ENCODE data around the gene PRRT1.
"Not testable (repeated sequence)": the region's sequence is repeated elsewhere in the genome, so short reads cannot be mapped to it uniquely, and the experiment has no call there.

The PRRT1 gene

DNA sequence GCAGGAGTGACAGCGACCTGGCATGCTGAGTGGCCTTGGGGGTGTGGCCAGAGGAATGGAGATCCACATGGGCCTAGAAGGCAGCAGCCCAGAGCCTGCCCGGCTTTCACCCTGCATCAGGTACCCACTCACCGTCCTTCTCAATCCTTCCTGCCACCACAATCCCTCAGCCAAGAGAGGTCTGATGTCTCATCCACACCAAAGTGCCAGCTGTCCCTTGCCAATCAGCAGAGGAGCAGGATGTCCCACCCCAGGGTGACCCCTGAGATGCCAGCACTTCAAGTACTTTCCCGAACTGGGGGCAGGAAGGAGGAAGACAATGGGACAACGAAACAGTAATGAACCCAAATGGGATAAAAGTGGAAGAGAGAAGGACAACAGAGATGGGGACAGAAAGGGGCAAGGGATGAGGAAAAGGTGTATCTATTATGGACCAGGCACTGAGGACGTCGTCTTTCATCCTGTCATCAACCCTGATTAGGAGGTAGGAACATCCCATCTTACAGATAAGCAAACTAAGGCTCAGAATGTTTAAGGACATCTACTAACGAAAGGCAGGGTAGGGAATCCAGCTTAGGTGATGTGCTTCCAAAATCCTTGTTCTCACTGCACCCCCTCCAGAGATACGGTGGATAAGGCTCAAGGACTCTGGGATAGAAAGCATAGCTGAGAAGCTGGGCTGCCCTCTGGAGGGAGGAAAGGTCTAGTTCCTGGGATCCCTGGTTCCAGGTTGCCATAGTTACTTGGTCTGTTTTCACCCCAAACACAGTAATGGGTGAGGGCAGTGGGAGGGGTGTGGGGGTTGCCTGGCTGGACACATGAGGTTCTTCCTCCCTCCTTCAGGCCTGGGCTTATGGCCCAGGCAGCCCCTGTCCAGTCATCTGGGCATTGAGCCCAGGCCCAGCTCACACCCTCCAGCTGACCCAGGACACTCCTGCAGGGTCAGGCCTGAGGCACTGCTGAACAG lies 38.1 kb downstream of the PRRT1 start:
- H3K27me3 Mint-ChIP-seq, result no peaks in the 10 kb centered on the region
- no peaks in the 10 kb centered on the region for H3K36me3 Mint-ChIP-seq
- H3K4me3 Mint-ChIP-seq, result no peak overlapping the region
- peaks cover 14% of the 10 kb centered on the region for H3K4me1 Mint-ChIP-seq (ENCODE audit: low read depth)
- H3K9me3 Mint-ChIP-seq (ENCODE audit: low read depth), result no peaks in the 10 kb centered on the region
- peak overlapping the region; percentile 58 for H3K27ac Mint-ChIP-seq

DNA sequence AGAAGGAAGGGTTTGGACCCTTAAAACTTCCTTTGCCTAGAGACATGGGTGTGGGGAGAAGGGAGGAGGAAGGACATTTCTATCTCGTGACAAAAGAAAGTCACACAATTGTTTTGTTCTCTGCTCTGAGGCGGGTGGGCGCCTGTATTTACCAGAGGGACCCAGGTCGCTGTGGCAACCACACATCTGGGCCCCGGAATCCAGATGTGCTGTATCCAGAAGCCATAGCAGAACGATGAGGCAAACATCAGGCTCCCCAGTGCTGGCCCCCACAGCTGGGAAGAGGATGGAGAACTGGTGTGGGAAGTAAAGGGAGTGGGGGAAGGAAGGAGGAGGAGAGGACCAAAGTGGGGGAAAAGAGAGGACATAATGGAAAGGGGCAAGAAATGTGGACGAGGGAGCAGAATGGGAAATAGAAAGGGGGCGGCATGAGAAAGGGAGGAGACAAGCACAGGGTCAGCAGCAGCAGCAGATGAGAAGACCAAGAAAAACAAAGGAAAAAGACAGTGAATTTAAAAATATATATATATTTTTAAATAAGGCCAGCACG lies 39.2 kb downstream of the PRRT1 start:
- Mint-ChIP-seq H3K27me3 (no peaks in the 10 kb centered on the region), H3K4me1 (ENCODE audit: low read depth) (peaks cover 26% of the 10 kb centered on the region), H3K9me3 (ENCODE audit: low read depth) (no peaks in the 10 kb centered on the region), H3K36me3 (no peaks in the 10 kb centered on the region), H3K27ac (no peak overlapping the region), H3K4me3 (no peak overlapping the region)

DNA sequence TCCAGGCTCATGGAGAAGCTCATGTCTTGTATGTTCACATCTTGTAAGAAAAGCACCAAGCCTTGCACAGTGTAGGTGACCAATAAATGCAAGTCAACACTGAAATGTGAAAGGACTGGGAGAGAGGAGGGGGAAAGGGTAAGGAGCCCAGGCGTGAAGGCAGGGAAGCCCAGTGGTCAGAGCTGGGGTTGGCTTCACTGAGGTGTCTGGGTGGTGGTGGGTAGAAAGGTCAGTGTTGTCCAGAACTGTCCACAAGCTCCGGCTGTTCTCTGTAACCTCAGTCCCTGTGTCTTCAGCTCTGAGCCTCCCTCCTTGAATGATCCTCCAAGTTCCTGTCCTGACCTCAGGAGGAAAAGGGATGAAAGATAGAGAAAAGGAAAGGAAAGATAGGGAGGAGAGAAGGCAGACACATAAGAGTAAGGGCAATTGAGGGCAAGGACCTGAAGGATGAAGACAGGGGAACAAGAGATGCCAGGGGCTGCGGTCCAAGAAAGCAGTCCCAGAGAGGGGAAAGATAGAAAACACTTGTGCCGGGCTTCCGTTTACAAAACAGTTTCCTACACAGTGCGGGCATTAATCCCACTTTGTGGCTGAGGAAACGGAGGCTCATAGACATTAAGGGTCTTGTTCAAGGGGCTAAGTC lies 40.2 kb downstream of the PRRT1 start:
- Mint-ChIP-seq H3K36me3 (no peaks in the 10 kb centered on the region), H3K9me3 (ENCODE audit: low read depth) (no peaks in the 10 kb centered on the region), H3K4me3 (no peak overlapping the region), H3K4me1 (ENCODE audit: low read depth) (peaks cover 28% of the 10 kb centered on the region), H3K27ac (peak overlapping the region; percentile 54), H3K27me3 (no peaks in the 10 kb centered on the region)

DNA sequence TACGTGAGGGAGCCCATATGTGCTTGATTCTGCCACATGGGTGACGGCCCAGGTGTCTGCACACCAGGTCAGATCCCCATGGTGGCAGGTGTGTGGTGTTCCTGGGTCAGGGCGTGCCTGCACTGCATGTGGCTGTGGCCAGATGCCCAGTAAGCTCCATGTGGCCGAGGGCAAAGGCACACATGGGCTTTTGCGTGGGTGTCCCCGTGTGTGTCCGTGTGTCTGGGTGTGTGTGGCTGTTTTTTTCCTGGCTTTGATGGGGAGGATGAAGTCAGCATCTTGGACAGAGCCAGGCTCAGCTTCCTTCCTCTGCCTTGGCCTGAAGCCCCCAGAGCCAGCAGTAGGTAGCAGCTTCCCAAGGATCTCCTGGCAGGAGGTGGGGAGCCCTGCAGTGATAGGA lies 41.1 kb downstream of the PRRT1 start:
- H3K36me3 Mint-ChIP-seq, result no peaks in the 10 kb centered on the region
- no peak overlapping the region for H3K4me3 Mint-ChIP-seq
- H3K4me1 Mint-ChIP-seq (ENCODE audit: low read depth), result peaks cover 28% of the 10 kb centered on the region
- no peaks in the 10 kb centered on the region for H3K9me3 Mint-ChIP-seq (ENCODE audit: low read depth)
- H3K27ac Mint-ChIP-seq, result peak overlapping the region; percentile 22
- no peaks in the 10 kb centered on the region for H3K27me3 Mint-ChIP-seq

DNA sequence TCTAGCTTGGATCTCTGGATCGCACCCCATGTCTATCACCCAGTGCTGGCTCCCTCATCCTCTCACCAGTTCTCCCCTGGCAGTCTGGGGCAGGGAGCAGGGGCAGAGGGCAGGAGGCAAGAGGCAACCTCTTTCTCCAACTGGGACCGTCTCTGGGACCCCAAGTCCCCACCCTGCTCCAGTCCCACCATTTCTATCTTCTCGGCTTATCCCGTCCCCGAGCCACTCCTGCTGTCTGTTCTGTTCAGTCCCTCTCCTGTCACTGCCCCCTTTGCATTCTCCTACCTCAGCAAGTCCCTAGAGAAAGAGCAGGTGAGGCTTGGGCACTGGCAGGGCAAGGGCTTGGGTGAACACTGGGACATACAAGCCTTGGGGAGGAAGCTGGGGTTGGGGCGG lies 42.0 kb downstream of the PRRT1 start:
- Mint-ChIP-seq H3K36me3 (no peaks in the 10 kb centered on the region), H3K4me3 (no peak overlapping the region), H3K27me3 (peaks cover 2% of the 10 kb centered on the region), H3K4me1 (ENCODE audit: low read depth) (peaks cover 28% of the 10 kb centered on the region), H3K9me3 (ENCODE audit: low read depth) (no peaks in the 10 kb centered on the region), H3K27ac (no peak overlapping the region)

DNA sequence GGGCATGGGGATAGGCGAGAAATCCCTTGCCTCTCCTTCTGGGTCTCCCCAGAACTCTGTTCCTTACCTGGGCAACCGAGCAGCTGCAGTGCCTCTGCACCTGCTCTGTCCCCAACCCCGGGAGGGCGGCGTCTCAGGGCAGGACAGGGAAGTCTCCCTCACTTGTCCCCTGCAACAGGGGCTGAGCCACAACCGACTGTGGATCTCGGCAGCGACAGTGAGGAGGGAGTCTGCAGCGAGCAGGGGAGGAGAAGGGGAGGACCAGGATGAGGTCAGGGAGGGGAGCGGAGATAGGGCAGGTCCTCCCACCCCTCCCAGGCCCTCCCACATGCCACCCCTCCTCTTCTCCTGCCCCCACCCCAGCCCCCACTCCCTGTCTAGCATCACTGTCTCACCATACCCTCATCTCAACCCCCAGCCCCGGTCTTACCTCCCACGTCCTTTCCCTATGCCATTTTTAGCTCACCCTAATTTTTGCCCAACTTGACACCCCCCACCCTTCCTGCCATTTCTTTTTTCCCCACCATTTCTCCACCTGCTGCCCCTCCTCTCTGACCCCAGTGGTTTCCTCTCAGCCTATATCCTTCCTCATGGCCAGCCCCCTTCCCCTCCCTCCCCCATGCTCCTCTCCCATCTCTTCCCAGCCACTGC lies 42.5 kb downstream of the PRRT1 start, which contains the start of gene TNXB:
Gene TNXB (minus strand): TSS at position 225 of the 651 bp plus-strand sequence. CDS start 11,140 bp downstream, outside the sequence.
- H3K36me3 Mint-ChIP-seq, result no peaks in the 10 kb centered on the region
- peak within 1 kb of the TSS; percentile 38 for H3K27ac Mint-ChIP-seq
- H3K9me3 Mint-ChIP-seq (ENCODE audit: low read depth), result no peaks in the 10 kb centered on the region
- H3K27me3 Mint-ChIP-seq, result peaks cover 2% of the 10 kb centered on the region
- peak within 1 kb of the TSS; percentile 43 for H3K4me3 Mint-ChIP-seq
- peaks cover 26% of the 10 kb centered on the region for H3K4me1 Mint-ChIP-seq (ENCODE audit: low read depth)

DNA sequence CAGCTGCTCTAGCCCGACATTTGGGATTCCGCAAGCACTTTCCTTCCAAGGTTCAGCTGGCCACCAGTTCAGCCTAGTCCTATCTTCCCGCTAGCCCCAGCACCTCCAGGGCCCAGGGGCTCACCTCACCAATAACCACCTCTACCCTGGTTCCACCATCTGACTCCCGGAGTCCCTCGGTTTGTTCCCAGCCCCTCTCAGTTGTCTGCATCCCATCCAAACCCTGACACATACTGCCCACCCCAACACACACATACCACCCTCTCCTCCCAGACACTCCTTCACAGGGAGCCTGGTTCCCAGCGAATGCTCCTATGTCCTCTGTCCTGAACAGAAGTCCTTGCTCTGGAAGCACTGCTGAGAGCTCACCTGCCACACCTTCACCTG lies 43.0 kb downstream of the PRRT1 start:
- Mint-ChIP-seq H3K4me1 (ENCODE audit: low read depth) (peaks cover 26% of the 10 kb centered on the region), H3K4me3 (peak overlapping the region; percentile 43), H3K27me3 (peaks cover 2% of the 10 kb centered on the region), H3K9me3 (ENCODE audit: low read depth) (no peaks in the 10 kb centered on the region), H3K27ac (peak overlapping the region; percentile 38), H3K36me3 (no peaks in the 10 kb centered on the region)

DNA sequence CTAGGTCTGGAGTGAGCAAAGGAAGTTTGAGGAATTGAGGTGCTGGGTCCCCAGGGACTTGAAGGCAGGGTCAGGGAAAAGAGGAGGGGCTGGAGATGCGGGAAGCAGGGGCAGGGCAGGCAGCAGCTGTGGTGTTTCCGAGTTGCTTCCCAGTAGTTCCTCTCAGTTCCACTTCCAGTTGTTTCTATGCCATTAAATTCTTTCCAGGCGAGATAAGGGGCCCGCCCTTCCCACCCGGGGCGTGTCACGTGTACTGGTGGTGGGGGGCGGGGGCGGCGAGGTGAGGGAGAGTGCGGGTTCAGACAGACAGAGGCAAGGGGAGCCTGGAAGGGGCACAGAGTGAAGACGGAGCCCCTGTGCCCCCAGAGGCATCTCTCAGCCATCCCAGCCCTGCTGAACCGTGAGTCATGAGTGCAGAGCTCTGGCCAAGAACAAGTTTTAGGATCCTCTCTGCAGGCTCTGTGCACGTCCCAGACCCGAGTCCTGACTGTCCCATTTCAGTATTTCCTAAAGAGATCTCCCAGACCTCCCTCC lies 43.6 kb downstream of the PRRT1 start:
- Mint-ChIP-seq H3K27me3 (peaks cover 2% of the 10 kb centered on the region), H3K4me1 (ENCODE audit: low read depth) (peaks cover 26% of the 10 kb centered on the region), H3K9me3 (ENCODE audit: low read depth) (no peaks in the 10 kb centered on the region), H3K36me3 (no peaks in the 10 kb centered on the region), H3K27ac (no peak overlapping the region), H3K4me3 (peak overlapping the region; percentile 43)

DNA sequence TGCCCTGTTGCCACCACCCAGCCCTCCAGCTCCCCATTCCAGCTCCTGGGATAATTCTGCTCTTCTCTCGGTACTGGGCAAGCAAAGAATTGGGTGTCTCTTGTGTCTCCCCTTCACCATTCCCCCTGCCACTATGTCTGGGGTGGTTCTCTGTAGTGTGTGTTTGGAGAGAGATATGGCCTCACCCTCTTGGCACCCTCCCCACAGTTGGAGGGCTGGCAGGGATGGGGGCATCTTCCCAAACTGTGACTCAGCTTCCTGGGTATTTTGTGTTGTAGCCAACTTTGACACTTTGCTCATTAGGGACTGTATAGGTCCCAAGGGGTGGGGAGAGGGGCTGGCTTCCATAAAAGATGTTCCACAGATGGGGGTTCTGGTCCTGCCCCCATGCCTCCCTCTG lies 44.3 kb downstream of the PRRT1 start:
- H3K4me3 Mint-ChIP-seq, result no peak overlapping the region

DNA sequence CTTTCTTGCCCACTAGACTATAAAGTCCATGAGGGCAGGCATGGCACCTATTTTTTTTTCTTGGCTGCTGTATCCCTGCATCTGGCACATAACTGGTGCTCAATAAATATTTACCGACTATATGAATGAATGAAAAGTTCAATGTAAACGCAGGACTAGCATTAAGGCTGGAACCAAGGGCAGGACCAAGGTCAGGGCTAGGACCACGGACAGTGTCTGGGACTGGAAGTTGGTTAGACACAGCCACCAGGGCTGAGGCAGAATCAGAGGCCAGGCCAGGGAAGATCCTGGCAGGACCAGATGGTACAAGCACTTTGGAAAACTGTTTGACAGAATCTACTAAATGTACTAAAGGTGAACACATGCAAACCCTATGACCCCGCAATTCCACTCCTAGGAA lies 46.3 kb downstream of the PRRT1 start:
- peaks cover 26% of the 10 kb centered on the region for H3K4me1 Mint-ChIP-seq (ENCODE audit: low read depth)
- H3K27ac Mint-ChIP-seq, result no peak overlapping the region
- H3K4me3 Mint-ChIP-seq, result no peak overlapping the region
- peaks cover 2% of the 10 kb centered on the region for H3K27me3 Mint-ChIP-seq
- H3K36me3 Mint-ChIP-seq, result no peaks in the 10 kb centered on the region
- no peaks in the 10 kb centered on the region for H3K9me3 Mint-ChIP-seq (ENCODE audit: low read depth)

More for the DNA sequence above, 44.3 kb downstream of the PRRT1 start:
- Mint-ChIP-seq H3K27me3 (peaks cover 2% of the 10 kb centered on the region), H3K36me3 (no peaks in the 10 kb centered on the region), H3K4me1 (ENCODE audit: low read depth) (peaks cover 26% of the 10 kb centered on the region), H3K27ac (no peak overlapping the region), H3K9me3 (ENCODE audit: low read depth) (no peaks in the 10 kb centered on the region)

DNA sequence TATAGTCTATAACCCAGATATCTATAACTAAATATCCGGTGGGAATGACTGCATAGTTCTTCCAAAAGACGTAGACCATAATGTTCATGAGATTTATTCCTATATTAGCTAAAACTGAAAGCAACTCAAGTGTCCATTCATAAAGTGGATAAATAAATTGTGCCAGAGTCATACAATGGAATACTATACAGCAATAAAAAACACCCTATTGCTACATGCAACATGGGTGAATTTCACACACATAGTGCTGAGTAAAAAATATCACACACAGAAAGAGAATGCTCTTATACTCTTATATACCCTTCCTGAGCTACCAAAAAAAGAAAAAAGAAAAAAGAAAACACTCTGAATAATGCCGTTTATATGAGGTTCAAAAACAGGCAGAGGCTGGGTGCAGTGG lies 49.5 kb downstream of the PRRT1 start:
- Mint-ChIP-seq H3K36me3 (no peaks in the 10 kb centered on the region), H3K4me3 (no peak overlapping the region), H3K4me1 (ENCODE audit: low read depth) (peaks cover under 1% of the 10 kb centered on the region), H3K27me3 (peaks cover 6% of the 10 kb centered on the region), H3K9me3 (ENCODE audit: low read depth) (no peaks in the 10 kb centered on the region), H3K27ac (no peak overlapping the region)

DNA sequence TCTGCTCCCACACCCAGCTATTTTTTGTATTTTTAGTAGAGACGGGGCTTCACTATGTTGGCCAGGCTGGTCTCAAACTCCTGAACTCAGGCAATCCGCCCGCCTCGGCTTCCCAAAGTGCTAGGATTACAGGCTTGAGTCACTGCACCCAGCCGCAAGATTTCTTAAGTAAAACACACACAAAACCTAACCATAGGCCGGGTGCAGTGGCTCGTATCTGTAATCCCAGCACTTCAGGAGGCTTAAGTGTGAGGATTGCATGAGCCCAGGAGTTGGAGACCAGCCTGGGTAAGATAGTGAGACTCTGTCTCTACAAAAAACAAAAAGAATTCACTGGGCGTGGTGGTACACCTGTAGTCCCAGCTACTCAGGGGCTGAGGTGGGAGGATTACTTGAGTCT lies 51.5 kb downstream of the PRRT1 start:
- H3K4me3 Mint-ChIP-seq; H3K27me3 Mint-ChIP-seq; H3K4me1 Mint-ChIP-seq (ENCODE audit: low read depth); H3K36me3 Mint-ChIP-seq; H3K27ac Mint-ChIP-seq; H3K9me3 Mint-ChIP-seq (ENCODE audit: low read depth): not testable (repeated sequence)
